T1000 (cell line): ENCODE data around the gene ADAM19.
A peak's percentile ranks its signal among the peaks of the same experiment; 100 is the strongest.

Source experiments
- DNase-seq: peaks from one replicate; lab custom pipeline; 2025; ENCODE audit warnings: mixed read lengths; lab: John Stamatoyannopoulos, UW

The ADAM19 gene

DNA sequence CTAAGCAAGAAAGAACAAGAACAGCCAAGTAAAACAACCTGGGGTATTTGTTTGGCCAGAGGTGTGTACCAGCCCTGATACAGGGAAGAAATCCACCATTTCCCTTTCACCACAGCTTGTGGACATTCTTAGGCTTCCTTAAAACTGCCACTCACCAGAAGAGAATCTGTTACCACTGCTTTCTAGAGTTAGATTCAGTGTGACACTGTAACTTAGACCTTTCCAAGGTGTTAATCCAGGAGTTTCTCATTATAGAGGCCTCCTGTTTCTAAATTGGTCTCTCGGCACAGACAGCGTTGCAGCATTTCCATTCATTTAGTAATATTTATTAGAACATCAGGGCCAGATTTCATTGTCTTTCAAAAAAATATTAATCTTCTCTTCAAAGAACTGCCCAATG lies 60.6 kb downstream of the ADAM19 start:
- no peak for DNase-seq

- DNase-seq = no peak
Observed at GRCh38 chr5:157513182-157513581, 62.4 kb downstream of the ADAM19 start.

GRCh38 chr5:157511651-157512644 lies 63.6 kb downstream of the ADAM19 start:
- DNase-seq = peak; percentile 74

DNA sequence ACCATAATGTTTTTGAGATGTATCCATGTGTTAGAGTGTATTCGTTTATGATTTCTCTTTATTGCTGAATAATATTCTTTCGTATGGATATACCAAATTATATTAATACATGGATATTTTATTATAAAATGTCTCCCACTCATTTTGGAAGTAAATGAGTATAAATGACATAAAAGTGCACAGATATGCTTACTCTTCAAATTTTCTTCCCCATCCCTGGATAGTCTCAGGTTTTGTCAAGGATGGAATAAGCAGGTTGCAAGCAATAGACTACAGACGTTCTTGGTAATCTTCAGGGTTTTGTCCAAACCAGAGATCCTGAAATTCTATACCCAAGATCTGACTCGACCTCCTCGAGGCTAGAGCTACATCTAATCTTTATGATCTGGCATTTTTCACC lies 64.9 kb downstream of the ADAM19 start:
- no peak for DNase-seq

- no peak for DNase-seq
Observed at GRCh38 chr5:157509587-157509986, 66.0 kb downstream of the ADAM19 start.

- no peak for DNase-seq
Observed at GRCh38 chr5:157509093-157509492, 66.5 kb downstream of the ADAM19 start.

GRCh38 chr5:157506981-157507780 lies 68.4 kb downstream of the ADAM19 start:
- no peak for DNase-seq

DNA sequence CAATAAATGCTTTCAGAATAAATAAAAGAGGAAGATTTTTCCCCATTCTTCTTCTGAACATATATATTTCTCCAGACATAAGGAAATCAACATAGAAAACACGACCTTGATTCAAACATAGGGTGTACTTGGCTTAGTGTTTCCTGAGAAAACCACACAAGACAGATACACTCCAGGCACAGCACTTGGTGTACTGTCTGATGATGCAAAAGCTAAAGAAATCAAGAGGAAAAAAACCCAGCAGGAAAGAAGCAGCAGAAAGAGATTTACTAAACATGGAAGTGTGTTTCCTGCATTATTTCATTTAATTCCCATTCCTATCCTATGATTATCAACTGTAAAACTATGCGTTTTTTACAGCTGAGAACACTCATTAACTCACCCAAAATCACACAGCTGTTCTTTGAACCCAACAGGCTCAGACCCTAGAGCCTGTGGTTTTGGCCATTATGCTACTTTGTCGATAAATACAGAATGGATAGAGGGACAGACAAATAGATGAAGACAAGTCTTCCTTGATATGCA lies 69.4 kb downstream of the ADAM19 start:
- DNase-seq = no peak

- no peak for DNase-seq
Observed at GRCh38 chr5:157505496-157505895, 70.1 kb downstream of the ADAM19 start.

GRCh38 chr5:157504053-157504452 lies 71.5 kb downstream of the ADAM19 start:
- no peak for DNase-seq

- no peak for DNase-seq
Observed at GRCh38 chr5:157502143-157502647, 73.4 kb downstream of the ADAM19 start.

GRCh38 chr5:157497875-157498611 lies 77.5 kb downstream of the ADAM19 start:
- no peak for DNase-seq

GRCh38 chr5:157496864-157497263 lies 78.7 kb downstream of the ADAM19 start:
- no peak for DNase-seq

DNA sequence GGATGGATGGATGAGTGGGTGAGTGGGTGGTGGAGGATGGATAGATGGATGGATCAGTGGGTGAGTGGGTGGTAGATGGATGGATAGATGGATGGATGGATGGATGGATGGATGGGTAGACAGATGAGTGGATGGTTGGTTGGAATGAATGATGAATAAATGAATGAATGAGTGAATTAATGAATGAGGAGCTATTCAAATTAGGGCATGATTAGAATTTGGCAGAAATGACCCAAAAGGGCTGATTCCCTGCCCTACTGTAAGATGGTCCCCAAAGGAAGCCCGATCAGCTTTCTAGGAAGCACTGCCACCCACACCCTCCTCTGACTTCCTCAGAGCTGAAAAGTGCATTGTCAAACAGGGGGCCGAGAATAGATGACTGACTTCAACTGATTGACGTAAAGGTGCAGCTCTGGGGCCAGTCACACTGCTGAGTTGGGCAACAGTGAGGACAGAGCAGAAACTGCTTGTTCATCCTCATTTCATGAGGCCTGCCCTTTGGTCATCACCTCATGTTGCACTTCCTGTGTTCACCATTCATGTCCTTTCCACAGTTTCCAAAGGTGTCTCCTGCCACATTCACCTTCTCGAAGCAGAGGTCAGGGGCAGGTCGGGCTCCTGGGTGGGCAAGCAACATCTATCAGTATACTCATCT lies 81.3 kb downstream of the ADAM19 start:
- no peak for DNase-seq

GRCh38 chr5:157492886-157493285 lies 82.7 kb downstream of the ADAM19 start:
- no peak for DNase-seq

GRCh38 chr5:157491471-157491995 lies 84.0 kb downstream of the ADAM19 start:
- DNase-seq = no peak

- no peak for DNase-seq
Observed at GRCh38 chr5:157487358-157487757, 88.2 kb downstream of the ADAM19 start.

- DNase-seq = no peak
Observed at GRCh38 chr5:157486861-157487260, 88.7 kb downstream of the ADAM19 start.

DNA sequence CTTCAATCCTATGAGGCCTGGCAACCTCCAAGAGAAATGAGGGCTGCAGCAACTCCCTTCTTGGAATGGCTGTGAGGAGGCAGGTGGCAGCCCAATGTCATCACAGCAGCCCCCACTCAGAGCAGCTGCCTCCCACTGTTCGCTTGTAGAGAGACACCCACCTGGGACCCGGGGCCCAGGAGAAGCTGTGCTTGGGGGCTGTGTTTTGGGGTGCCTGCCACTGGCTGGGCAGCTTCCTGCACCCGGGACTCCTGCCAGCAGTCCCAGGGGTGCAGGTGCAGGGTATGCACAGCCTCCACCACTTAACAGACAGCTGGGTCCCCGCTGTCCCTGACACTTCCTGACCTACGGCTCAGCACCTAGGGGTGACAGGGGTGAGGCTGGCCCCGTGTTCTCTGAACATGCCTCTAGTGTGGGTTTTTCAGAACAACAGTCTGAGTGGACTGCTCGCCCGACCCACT lies 89.3 kb downstream of the ADAM19 start:
- no peak for DNase-seq

DNA sequence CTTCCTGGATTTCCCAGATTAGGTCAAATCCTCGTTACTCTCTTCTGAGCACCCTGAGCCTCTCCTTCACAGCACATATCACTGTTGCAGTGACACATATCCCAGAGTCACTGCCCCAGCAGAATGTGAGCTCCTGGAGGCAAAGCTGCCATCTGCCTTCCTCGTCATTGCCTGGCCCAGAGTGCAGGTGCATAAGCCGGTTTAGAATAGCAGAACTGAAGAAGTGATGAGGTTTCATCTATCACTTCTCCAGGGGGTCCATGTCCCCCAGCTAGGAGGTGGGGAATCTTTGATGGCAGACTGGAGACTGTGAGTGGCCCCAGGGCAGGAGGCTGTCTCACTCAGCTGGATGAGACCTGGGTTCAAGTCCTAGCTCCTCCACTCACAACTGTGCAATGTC lies 89.8 kb downstream of the ADAM19 start:
- no peak for DNase-seq

- DNase-seq = no peak
Observed at GRCh38 chr5:157485340-157485739, 90.2 kb downstream of the ADAM19 start.
